ENCODE data around the gene EML1.
"Not testable (repeated sequence)": the region's sequence is repeated elsewhere in the genome, so short reads cannot be mapped to it uniquely, and the experiment has no call there.

EML1 gene

DNA sequence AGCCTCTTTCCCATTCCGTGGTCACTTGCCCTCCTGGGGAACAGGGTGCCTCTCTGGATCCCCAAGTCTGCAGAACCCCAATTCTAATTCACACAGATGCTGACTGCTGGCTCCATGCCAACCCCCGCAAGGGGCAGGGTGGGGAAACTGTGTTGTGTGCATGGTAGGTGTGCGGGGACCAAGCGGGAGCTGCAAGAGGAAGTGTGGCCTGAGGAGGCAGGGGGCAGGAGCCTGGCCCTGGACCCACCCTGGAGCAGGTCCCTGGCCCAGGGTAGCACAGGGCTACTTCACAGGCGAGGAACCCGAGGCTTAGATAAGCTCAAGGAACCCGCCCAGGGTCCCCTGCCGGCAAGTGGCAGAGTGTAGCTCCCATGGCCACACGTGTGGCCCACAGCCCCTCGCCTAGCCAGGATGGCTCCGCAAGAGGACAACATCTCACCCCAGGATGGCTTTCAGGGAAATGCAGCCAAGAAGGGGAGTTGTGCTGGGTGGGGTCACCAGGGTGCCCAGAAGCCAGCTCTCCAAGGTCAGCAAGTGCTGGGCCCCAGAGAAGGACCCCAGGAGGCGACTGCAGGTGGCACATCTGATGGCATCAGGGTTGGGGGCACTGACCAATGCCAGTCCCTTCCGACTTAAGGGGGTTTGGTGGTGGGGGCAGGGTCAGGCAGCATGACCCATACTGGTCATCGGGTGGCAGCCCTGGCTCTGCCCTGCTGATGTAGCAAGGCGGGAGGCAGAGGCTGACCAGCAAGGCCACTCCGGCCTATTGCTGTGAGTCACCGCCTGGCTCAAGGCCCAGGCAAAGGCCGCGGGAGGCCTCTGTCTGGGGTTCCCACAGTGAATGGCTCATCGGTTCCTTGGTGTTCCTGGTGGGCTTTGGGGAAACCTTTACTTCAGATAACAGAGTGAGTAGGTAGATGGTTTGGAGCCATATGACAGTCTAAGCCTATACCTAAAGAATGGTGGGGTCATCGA is 37.3 kb upstream of the EML1 start:
- no peak for DNase-seq

DNA sequence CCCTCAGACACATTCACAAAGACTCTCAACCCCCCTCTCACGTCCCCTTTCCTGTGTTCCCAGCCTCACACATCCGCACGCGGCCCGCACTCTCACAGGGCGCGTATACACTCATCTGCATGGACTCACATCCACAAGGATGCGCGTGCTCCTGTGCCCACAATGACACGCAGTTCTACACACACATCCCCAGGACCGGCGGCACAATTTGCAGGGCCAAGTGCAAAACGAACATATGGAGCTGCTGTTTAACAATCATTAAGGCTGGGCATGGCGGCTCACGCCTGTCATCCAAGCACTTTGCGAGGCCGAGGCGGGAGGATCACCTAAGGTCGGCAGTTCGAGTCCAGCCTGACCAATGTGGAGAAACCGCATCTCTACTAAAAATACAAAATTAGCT is 36.4 kb upstream of the EML1 start:
- DNase-seq: no peak

DNA sequence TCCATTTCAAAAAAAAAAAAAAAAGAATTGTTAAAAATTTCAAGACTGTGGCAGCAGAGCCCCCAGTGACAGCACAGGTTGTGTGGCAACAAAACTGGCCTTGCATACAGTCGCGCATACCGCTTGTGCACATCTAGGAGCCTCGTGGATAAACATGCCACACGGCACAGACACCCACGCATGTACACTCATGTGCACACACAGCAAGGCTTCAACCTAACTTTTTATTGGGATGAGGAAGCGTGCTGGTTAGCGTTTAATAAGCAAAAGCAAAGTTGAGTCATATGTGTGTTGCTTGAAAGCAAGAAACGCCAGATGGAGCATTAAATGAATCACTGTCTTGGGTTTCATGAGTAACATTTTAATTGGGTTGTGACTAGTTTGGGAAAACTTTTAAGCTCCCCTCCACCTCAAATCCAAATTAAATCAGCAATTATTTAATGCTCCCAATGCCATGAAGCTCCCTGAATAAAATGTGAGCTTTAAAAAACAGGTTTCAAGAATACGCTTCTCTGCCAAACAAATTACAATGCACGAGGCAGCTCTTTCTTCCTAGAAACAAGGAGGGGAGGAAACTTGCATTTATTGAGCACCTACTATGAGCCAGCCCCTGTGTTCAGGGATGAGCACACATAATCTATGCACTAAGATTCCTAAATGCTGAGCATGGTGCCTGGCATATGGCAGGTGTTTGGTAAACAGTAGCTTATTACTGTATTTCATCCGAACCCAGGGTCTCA is 35.7 kb upstream of the EML1 start:
- DNase-seq: no peak

DNA sequence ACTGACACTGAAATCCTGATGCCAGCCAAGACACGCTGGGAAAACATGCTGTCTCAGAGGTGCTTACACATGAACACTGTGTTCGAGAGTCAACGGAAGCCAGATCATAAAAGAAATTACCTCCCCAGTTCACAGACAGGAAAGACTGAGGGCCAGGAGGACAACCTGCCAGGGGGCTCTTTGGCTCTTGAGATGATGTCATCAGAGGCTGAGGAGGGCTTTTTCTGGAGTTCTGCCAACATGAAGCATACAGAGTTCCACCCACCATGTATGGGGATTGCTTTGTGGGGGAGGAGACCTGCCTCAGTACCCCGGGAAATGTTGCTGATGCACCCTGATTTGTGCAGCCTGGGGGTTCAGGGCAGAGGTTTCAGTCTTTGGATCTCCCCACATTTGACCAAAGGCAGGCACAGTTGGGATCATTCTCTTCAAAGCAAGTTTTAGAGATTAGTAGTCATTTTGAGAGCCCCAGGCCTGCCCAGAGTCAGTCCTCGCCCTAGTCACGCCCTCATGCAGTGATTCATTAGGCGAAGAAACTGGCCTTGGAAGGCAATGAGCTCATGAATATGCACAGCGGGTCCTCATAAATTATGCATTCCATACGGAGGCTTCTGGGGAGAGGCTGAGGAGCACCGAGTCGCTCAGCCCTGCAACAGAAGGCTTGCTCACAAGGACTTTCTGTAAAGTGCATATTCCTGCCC is 34.9 kb upstream of the EML1 start:
- DNase-seq: no peak

DNA sequence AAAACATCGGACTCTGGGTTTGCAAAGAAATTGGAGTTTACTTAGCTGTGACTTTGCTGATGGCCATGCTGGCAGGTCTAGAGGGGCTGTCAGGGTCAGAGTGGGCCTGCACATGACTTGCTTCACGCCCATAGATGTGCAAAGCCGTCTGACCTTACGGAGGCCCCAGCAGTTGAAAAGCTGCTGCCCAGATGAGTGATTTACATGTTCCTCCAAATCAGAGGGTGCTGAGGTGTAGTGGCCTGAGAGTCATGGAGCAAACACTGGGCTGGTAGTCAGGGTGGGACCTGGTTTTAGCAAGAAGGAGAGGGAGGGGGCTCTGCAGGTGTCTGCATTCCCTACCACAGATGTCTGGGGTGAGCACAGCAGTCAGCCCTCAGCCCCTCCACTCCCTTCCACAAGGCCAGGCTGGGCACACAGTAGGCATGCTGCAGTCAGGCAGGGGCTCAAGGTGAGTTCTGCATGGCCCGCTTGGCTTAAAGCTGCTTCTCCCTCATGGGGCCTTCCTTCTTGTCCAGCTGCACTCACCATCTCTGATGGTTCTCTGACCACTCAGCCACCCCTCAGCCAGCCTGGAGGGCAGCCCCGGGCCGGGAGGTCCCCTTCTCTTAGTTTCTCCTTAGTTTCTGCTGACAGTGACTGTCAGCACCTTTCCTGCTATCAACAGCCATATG is 34.2 kb upstream of the EML1 start:
- no peak for DNase-seq

DNA sequence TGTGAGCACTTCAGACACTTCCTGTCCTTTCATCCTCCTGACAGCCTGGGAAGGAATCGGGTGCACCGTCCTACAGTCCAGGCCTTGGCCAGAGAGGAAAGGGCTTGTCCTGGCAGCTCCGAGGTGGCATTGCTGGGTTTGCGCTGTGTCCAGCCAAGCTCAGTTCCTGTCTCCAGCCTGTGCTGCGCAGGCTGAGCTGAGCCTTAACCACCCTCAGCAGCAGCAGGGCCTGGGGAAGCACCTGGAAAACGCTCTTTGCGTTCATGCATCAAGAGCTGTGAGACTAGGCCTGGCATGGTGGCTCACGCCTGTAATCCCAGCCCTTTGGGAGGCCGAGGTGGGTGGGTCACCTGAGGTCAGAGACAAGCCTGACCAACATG is 33.7 kb upstream of the EML1 start:
- DNase-seq: no peak

DNA sequence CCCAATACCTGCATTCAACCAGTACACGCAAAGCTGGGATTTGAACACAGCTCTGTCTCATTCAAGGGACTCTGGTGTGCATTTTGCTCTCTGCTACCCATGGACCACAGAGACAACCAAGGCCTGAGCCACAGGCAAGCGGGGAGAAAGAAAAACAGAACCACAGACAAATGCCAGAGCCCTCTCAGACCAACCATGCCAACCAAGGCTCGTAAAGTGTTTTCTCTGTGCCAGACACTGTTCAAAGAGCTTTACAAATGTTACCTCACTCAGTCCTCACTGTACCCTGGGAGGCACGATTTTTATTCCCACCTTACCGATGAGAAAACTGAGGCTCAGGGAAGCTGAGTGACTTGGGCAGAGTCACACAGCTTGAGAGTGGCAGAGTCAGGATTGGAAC is 32.4 kb upstream of the EML1 start:
- DNase-seq: no peak

DNA sequence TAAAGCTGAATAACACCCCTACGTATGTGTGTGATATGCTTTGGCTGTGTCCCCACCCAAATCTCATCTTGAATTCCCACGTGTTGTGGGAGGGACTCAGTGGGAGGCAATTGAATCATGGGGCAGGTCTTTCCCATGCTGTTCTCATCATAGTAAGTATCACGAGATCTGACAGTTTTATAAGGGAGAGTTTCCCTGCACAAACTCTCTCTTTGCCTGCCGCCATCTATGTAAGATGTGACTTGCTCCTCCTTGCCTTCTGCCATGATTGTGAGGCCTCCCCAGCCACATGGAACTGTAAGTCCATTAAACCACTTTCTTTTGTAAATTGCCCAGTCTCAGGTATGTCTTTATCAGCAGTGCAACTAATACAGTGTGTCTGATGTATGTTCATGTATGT is 30.3 kb upstream of the EML1 start:
- not testable (repeated sequence) for DNase-seq

DNA sequence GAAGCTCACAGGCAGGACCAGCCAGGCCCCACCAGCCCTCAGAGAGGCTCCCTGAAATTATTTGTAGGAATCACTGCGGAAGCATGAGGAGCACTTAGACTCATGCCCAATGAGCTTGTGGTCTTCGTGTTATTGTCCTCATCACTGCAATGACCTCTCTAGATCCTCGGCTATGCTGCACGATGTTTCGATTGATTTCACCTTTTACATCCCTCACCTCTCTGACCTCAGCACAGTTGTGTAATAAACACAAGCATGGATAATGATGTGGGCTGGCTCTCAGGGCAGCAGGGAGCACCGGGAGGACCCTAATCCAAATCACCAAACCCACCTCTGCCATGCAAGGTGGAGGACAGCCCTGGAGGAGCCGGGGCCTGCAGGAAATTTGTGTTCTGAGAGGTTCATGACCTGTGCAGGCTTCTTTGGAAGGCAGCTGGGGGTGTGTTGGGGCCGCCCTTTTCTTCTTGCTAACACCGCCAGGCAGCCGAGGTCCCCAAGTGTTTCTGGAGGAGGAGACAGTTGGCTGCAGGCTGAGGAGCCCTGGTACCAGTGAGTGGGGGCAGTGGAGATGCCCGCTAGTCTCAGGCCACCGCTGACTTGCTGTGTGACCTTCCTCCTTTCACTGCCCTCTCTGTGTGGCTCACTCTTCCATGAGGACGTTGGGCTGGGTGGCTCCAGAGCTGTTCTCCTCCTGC is 29.5 kb upstream of the EML1 start:
- DNase-seq: no peak

DNA sequence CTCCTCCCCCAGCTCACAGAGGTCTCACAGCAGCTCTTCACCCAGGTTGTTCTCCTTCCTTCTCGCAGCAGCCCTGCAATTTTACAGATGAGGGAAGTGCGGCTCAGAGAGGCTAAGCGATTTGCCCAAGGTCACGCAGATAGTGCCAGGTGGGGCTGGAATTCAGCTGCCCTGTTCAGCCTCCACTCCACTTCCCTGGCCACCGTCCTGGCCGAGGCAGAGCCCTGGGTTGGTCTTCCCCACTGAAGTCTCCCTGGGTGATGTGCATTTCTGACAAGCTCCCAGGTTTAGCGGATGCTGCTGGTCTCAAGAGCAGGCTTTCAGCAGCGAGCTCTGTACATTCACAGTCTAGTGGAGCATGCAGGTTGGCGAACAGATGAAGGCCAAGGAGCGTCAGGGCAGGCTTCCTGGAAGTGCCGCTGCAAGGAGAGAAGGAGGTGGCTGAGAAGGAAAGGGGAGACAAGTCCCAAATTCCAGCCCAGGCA is 28.9 kb upstream of the EML1 start:
- no peak for DNase-seq

DNA sequence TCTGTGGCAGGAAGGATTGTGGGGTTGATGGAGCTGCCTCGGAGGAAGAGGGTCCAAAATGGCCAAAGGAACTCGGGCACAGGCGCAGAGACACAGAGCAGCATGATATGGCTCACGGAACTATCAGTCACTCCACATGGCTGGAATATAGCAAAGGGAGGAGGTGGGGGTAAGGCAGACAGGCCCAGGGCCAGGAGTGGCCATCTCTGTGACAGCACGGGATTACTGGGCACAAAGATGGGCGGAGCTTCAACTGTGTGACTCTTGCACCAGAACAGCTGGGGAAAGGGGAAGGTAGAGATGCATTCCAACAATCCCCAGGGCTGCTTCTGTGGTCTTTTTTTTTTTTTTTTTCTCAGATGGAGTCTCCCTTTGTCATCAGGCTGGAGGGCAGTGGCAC is 24.8 kb upstream of the EML1 start:
- no peak for DNase-seq

DNA sequence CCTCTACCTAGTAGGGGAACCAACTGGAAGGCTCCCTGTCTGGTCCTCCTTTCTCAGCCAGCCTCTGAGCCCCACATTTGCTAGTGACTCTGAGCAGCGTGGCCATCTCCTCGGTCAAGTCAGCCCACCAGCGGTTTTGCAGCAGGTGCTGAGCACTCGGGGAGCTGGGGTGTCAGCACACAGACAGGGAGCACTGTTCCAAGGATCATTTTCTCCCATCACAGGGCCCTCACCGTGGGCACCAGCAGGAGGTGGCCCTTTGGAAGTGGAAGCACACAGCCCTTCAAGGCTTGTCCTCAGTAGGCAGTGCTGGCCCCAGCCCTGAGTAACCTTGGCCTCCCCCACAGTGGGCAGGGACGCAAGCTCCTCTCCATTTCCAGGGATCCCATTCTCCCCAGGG is 24.1 kb upstream of the EML1 start:
- no peak for DNase-seq

DNA sequence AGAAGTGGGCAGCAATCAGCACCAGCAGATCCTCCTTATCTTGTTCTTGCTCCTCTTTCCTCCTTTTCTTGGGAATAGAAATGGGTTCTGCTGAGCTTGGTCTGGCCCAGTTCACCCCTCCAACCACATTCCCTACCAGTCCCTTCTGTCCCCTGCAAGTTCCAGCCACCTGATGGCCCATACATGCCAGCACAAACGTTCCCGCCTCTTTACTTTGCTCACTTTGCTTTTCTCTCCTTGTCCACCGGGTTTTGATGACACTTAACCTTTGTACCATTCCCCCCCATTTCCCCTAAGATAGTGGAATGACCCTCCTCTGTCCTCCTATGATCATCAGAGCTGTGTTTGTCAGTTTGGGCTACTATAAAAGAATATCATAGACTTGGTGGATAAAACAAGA is 23.4 kb upstream of the EML1 start:
- DNase-seq: no peak

DNA sequence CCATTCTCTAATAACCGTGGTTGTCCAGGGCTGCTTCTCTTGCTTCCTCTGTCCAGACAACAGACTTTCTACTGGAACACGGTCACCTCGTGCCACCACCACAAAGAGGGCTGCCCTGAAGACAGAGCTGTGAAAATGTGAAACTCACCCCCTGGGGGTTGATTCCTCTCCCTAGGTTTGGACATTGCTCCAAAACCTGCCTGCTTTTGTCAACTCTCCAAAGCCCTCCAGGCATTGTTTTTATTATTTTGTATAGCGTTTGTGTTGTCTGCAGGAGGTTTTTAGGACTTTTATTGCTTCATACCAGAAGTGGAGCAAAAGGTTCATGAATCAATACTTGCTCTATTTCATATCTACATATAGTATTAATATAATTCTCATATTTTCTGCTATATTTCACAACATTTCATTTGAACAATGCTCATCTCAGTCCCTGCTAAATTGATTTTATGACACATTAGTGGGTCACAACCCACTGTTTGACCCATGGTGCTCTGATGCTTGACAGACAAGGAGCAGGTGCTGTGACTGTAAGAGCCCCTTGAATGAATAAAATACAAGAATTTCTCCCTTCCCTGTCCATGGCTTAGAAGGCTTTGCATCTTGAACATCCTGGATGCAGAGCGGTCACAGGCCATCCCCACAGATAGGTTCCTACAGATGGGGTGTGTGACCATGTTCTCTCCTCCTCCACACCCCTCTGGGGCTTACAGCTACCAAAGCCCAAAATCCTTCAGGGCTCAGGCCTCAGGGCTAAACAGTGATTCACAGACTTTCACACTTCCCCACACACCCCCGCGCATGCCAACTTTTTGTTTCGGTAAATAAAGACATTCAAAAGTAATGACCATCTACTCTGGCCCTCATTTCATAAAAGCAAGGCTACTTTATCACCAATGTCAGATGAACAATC is 20.6 kb upstream of the EML1 start:
- no peak for DNase-seq

DNA sequence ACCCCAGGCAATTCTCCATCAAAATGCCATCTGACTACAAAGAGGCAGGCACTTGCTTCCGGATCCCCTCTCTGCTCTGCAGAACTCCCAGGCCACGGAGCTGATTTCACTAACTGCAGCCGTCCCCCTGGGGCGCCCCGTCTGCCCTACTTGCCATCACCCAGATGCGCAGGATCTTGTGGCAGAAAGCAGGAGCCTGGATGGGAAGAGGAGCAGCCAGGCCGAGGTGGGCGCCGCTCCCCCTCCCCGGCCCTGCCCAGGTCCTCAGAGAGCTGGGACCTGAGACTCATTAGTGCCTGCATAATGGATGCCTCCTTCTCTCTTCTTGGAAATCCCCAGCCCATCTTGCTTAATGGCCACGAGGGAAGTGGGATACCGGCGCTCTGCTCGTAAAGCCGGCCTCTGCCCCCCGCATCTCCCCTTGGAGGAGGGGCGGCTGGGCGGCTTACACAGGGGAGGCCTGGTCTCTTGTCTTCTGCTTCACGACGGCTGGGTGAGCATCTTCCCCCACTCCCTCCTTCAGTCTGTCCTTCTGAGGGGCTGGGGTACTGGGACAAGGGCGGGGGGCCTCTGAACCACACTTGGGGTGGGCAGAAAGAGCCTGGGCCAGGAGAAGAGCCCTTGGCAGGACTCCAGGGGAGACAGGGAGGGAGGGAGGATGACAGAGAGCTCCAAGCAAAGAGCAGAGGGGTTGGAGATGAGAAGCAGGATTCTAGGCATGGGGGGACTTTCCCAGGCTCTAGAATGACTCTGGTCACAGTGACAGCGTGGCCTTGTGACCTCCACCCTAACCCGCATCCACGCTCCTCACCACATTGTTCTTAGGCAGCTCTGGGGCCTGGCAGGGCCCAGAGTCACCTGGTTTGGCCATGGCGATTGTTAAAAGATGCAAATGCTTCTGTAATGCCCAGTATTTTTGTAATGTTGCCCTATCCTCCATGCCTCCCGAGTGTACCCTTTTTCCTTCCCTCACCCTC is 19.4 kb upstream of the EML1 start:
- DNase-seq: no peak

DNA sequence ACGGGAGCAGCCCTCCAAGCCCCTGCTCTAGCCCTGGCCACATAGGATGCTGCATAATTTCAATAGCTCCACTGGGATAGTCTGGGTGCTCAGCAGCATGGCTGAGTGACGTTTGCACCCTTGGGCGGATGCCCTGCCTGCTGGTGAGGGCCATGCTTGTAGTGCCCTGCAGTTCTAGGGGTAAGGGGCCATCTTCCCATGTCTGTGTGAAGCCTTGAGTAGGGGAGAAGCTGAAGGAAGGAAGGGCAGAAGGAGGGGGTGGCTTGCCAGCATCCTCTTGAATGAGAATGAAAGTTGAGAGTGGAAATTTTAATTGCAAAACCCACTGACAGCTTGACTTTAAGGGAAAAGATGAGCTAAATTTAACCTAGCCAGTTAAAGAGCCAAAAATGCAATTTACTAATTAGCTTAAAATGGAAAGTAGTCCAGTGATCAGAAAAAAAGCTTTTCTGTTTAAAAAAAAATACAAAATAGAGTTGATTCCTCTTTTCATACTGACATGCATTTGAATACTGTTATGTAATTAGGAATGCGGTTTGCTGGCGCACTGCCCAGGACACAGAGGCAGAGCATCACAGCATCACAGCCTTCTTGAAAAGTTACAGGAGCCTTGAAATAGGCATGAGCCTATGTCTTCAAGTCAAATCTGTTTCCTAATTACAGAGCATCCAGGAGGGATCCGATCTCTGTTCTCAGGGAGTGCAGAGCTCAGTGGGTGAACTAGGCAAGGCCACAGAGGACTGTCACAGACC is 18.5 kb upstream of the EML1 start:
- DNase-seq: no peak

DNA sequence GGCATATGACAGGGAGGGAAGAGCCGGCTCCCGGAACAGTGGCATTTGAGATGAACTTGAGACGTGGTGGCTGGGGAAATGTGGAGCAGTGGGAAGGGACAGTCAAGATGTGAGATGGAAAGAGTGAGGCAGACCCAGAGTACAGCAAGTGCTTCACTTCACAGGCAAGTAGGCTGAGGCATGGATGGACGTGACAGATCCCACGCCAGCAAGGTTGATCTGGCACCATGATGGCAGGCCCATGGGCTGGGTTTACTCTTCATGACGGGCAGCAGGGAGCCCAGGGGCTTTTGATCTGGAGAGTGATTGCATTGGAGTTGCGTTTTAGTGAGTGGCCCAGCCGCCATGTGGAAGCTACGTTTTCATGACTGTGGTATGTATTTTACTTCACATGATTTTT is 17.9 kb upstream of the EML1 start:
- no peak for DNase-seq

DNA sequence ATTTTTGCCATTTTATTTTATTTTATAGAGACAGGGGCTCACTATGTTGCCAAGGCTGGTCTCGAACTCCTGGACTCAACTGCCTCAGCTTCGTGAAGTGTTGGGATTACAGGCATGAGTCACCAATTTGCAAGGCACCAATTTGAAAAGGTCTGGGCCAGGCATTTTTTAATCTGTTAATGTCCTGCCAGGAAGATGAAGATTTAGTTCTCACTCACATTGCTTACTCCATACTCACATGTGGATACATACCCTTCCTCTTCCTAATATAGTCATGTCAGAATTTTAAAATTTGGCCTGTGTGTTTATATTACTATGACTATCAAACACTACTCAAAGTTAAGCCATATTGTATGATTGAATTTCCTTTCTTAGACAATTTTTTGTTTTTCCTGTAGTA is 15.3 kb upstream of the EML1 start:
- no peak for DNase-seq

DNA sequence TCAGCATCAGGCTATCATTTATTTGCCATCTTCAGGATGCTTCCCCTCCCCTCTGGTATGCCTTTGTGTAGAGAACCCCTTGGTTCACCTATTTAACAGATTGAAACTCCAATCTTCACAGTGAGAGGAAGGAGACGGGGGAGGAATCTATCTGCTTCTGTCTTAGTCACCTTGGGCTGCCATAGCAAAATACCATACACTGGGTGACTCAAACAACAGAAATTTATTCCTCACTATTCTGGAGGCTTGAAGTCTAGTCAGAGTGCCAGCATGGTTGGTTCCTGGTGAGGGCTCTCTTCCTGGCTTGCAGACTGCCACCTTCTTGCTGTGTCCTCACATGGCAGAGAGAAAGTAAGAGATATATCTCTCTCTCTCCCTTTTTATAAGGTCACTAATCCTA is 13.5 kb upstream of the EML1 start:
- DNase-seq: no peak

All from NCI-H748 treated with DMSO at 0.1 percent for 48 hours (cell line).